NB4 (cell line): Measurements from ENCODE around the gene SKIC3.

Experiments
- CTCF ChIP-seq: IDR thresholded peaks from one replicate; pipeline ENCODE4 v1.5.1; 2012; ENCODE audit warnings: low read depth, low read length
- MAX ChIP-seq: IDR thresholded peaks from 2 replicates; pipeline ENCODE4 v1.6.1; 2011; ENCODE audit warnings: low read depth, low read length
- MYC ChIP-seq: IDR thresholded peaks from 2 replicates; pipeline ENCODE4 v1.6.1; 2011; ENCODE audit warnings: low read depth, low read length

- TF ChIP-seq CTCF (no peak), MYC (no peak), MAX (no peak)
Observed at GRCh38 chr5:95519151-95519550, 35.6 kb downstream of the SKIC3 start.
